ENCODE measurements around the gene UQCC5.

Gene UQCC5

GRCh38 chr3:52536369-52537164, at the start of gene UQCC5:
UQCC5 (plus strand) TSS chr3:52536605; CDS start chr3:52536756, 151 bp downstream.
- Histone ChIP-seq H3K4me1 (ENCODE audit: insufficient read depth, low read length) (peaks cover 12% of the 10 kb centered on the region), H3K36me3 (ENCODE audit: insufficient read depth, low read length) (no peaks in the 10 kb centered on the region), H3K9ac (ENCODE audit: low read depth, low read length) (peak within 1 kb of the TSS; percentile 92), H3K9me3 (ENCODE audit: control insufficient read depth, insufficient read depth, low read length) (no peaks in the 10 kb centered on the region)

DNA sequence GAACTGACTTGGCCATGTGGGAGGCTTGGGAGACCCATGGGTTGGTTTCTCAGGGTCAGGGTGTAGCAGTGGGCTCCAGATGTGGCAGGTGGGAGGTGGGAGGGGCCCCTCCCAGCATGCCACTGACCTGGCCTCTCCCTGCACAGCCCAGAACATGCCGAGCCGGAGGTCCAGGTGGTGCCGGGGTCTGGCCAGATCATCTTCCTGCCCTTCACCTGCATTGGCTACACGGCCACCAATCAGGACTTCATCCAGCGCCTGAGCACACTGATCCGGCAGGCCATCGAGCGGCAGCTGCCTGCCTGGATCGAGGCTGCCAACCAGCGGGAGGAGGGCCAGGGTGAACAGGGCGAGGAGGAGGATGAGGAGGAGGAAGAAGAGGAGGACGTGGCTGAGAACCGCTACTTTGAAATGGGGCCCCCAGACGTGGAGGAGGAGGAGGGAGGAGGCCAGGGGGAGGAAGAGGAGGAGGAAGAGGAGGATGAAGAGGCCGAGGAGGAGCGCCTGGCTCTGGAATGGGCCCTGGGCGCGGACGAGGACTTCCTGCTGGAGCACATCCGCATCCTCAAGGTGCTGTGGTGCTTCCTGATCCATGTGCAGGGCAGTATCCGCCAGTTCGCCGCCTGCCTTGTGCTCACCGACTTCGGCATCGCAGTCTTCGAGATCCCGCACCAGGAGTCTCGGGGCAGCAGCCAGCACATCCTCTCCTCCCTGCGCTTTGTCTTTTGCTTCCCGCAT, 49.2 kb upstream of the UQCC5 start:
- Histone ChIP-seq H3K9ac (ENCODE audit: low read depth, low read length) (no peak overlapping the region), H3K36me3 (ENCODE audit: insufficient read depth, low read length) (peaks cover 12% of the 10 kb centered on the region), H3K4me1 (ENCODE audit: insufficient read depth, low read length) (no peaks in the 10 kb centered on the region), H3K9me3 (ENCODE audit: control insufficient read depth, insufficient read depth, low read length) (no peaks in the 10 kb centered on the region)

DNA sequence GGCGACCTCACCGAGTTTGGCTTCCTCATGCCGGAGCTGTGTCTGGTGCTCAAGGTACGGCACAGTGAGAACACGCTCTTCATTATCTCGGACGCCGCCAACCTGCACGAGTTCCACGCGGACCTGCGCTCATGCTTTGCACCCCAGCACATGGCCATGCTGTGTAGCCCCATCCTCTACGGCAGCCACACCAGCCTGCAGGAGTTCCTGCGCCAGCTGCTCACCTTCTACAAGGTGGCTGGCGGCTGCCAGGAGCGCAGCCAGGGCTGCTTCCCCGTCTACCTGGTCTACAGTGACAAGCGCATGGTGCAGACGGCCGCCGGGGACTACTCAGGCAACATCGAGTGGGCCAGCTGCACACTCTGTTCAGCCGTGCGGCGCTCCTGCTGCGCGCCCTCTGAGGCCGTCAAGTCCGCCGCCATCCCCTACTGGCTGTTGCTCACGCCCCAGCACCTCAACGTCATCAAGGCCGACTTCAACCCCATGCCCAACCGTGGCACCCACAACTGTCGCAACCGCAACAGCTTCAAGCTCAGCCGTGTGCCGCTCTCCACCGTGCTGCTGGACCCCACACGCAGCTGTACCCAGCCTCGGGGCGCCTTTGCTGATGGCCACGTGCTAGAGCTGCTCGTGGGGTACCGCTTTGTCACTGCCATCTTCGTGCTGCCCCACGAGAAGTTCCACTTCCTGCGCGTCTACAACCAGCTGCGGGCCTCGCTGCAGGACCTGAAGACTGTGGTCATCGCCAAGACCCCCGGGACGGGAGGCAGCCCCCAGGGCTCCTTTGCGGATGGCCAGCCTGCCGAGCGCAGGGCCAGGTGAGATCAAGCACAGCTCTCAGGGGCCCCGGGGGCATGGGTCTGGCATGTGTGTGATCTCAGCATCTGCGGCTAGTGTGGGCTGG, 48.4 kb upstream of the UQCC5 start:
- Histone ChIP-seq H3K9ac (ENCODE audit: low read depth, low read length) (no peak overlapping the region), H3K9me3 (ENCODE audit: control insufficient read depth, insufficient read depth, low read length) (no peaks in the 10 kb centered on the region), H3K4me1 (ENCODE audit: insufficient read depth, low read length) (no peaks in the 10 kb centered on the region), H3K36me3 (ENCODE audit: insufficient read depth, low read length) (peaks cover 6% of the 10 kb centered on the region; the same call in 1 of the 2 replicates)

GRCh38 chr3:52488746-52489145, 47.7 kb upstream of the UQCC5 start:
- H3K9me3 ChIP-seq (ENCODE audit: control insufficient read depth, insufficient read depth, low read length) = no peaks in the 10 kb centered on the region
- H3K9ac ChIP-seq (ENCODE audit: low read depth, low read length) = no peak overlapping the region
- no peaks in the 10 kb centered on the region for H3K4me1 ChIP-seq (ENCODE audit: insufficient read depth, low read length)
- peaks cover 6% of the 10 kb centered on the region; the same call in 1 of the 2 replicates for H3K36me3 ChIP-seq (ENCODE audit: insufficient read depth, low read length)

DNA sequence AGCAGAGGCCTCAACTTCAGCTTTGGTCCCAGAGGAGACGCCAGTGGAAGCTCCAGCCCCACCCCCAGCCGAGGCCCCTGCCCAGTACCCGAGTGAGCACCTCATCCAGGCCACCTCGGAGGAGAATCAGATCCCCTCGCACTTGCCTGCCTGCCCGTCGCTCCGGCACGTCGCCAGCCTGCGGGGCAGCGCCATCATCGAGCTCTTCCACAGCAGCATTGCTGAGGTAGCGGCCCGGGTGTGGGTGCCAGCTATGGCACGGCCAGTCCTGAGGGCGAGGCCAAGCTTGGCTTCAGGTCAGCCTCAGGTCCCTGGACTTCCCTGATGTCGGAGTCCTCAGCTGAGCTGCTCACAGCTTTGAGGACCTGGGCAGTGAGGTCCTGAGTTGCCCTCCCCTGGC, 47.0 kb upstream of the UQCC5 start:
- Histone ChIP-seq H3K9me3 (ENCODE audit: control insufficient read depth, insufficient read depth, low read length) (no peaks in the 10 kb centered on the region), H3K36me3 (ENCODE audit: insufficient read depth, low read length) (0 out of 2 replicates have a peak, but pooled peaks cover 6% of the 10 kb centered on the region), H3K4me1 (ENCODE audit: insufficient read depth, low read length) (no peaks in the 10 kb centered on the region), H3K9ac (ENCODE audit: low read depth, low read length) (no peak overlapping the region)

DNA sequence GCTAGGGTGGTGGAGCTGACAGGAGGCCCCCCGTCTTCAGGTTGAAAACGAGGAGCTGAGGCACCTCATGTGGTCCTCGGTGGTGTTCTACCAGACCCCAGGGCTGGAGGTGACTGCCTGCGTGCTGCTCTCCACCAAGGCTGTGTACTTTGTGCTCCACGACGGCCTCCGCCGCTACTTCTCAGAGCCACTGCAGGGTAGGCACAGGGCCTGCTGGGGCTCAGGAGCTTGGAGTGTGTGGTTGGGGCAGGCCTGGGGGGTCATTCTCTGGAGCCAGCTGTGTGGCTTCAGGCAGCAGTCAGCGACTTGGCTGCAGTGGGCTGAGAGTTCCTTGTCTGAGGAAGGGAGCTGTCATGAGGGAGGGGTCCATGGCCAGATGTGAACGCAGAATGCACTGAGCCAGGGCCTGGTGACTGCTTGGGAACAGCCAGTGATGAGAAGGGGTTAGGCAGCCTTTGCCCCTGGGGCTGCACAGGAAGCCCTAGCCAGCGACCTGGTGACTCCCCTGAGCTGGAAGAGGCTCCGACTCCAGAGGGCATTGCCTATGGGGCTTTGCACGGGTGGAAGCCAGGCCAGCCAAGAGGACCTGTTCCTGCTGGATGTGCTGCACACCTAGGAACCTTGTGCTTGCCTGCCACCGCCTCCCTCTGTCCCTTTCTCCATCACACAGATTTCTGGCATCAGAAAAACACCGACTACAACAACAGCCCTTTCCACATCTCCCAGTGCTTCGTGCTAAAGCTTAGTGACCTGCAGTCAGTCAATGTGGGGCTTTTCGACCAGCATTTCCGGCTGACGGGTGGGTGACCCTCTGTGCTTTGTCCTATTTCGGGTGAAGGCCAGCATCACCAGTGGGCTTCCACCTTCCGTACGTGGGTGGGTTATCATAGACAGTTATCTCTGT, 46.1 kb upstream of the UQCC5 start:
- no peaks in the 10 kb centered on the region for H3K4me1 ChIP-seq (ENCODE audit: insufficient read depth, low read length)
- H3K9me3 ChIP-seq (ENCODE audit: control insufficient read depth, insufficient read depth, low read length) = no peaks in the 10 kb centered on the region
- 0 out of 2 replicates have a peak, but pooled peaks cover 6% of the 10 kb centered on the region for H3K36me3 ChIP-seq (ENCODE audit: insufficient read depth, low read length)
- no peak overlapping the region for H3K9ac ChIP-seq (ENCODE audit: low read depth, low read length)

- H3K4me1 ChIP-seq (ENCODE audit: insufficient read depth, low read length) = no peaks in the 10 kb centered on the region
- no peak overlapping the region for H3K9ac ChIP-seq (ENCODE audit: low read depth, low read length)
- H3K9me3 ChIP-seq (ENCODE audit: control insufficient read depth, insufficient read depth, low read length) = no peaks in the 10 kb centered on the region
- H3K36me3 ChIP-seq (ENCODE audit: insufficient read depth, low read length) = 0 out of 2 replicates have a peak, but pooled peaks cover 6% of the 10 kb centered on the region
Measured at GRCh38 chr3:52490939-52491526, 45.4 kb upstream of the UQCC5 start.

- 0 out of 2 replicates have a peak, but pooled peaks cover 6% of the 10 kb centered on the region for H3K36me3 ChIP-seq (ENCODE audit: insufficient read depth, low read length)
- no peaks in the 10 kb centered on the region for H3K4me1 ChIP-seq (ENCODE audit: insufficient read depth, low read length)
Measured at GRCh38 chr3:52492059-52492458, 44.3 kb upstream of the UQCC5 start.

DNA sequence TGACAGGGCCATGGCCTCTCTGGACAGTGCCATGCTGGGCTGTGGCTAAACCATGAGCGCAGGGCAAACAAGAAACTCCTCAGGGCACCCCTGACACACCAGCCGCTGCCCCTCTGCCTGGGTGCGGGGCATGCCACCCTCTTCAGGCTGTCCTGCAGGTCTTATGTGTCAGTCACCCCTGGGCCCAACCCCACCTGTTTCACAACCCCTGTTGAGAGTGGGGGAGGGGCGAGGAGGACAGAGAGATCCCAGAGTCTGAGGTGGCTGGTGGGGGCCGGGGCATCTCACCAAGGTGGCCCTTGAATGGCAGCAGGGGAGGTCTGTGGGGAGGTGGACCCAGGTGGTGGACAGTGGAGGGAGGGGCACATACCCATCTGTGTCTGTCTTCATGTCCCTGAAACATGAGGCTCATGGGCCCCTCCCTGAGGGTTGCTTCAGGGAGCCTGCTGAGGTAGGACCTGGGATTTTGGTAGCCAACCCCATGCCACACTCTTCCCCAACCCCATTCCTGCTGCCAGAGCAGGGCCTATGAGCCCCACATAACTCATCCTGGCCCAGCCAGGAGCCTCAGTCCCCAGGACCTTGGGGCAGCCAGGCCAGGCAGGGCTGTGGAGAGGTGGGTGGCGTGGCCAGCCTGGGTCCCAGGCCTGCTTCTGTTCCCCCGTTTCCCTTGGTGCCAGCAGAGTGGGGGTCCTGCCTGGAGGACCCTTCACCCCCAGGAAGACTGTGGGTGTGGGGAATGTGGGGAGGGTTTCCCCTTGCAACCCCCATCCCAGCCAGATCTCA, 43.0 kb upstream of the UQCC5 start:
- H3K4me1 ChIP-seq (ENCODE audit: insufficient read depth, low read length) = no peaks in the 10 kb centered on the region
- H3K9ac ChIP-seq (ENCODE audit: low read depth, low read length) = no peak overlapping the region
- no peaks in the 10 kb centered on the region; the same call in 1 of the 2 replicates for H3K9me3 ChIP-seq (ENCODE audit: control insufficient read depth, insufficient read depth, low read length)
- 0 out of 2 replicates have a peak, but pooled peaks cover 6% of the 10 kb centered on the region for H3K36me3 ChIP-seq (ENCODE audit: insufficient read depth, low read length)

More at GRCh38 chr3:52492059-52492458, 44.3 kb upstream of the UQCC5 start:
- Histone ChIP-seq H3K9ac (ENCODE audit: low read depth, low read length) (no peak overlapping the region), H3K9me3 (ENCODE audit: control insufficient read depth, insufficient read depth, low read length) (no peaks in the 10 kb centered on the region)

DNA sequence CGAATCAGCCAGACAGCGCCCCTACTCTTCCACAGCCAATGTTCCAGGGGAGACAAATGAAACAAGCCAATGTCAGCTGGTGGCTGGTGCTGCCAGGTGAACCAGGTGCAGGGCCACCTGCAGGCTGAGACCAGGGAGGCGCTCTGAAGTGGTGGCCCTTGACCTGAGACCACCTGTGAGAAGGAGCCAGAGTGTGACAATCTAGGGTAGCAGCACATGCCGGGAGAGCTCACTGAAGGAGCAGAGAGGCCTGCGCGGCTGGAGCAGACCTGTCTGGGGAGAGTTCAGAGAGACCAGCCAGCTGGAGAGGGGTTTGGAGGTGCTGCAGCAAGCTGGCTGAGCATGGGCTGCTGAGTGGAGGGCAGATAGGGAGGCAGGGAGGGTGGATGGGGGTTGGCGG, 42.0 kb upstream of the UQCC5 start:
- no peaks in the 10 kb centered on the region for H3K4me1 ChIP-seq (ENCODE audit: insufficient read depth, low read length)
- no peaks in the 10 kb centered on the region; the same call in 1 of the 2 replicates for H3K9me3 ChIP-seq (ENCODE audit: control insufficient read depth, insufficient read depth, low read length)
- no peak overlapping the region for H3K9ac ChIP-seq (ENCODE audit: low read depth, low read length)
- 0 out of 2 replicates have a peak, but pooled peaks cover 6% of the 10 kb centered on the region for H3K36me3 ChIP-seq (ENCODE audit: insufficient read depth, low read length)

GRCh38 chr3:52494886-52495495, 41.4 kb upstream of the UQCC5 start, which contains the start of gene STAB1:
STAB1 (plus strand) TSS chr3:52495338; CDS start chr3:52495414, 76 bp downstream.
- H3K9me3 ChIP-seq (ENCODE audit: control insufficient read depth, insufficient read depth, low read length) = no peaks in the 10 kb centered on the region; the same call in 1 of the 2 replicates
- H3K36me3 ChIP-seq (ENCODE audit: insufficient read depth, low read length) = 0 out of 2 replicates have a peak, but pooled peaks cover 6% of the 10 kb centered on the region
- no peak within 1 kb of the TSS for H3K9ac ChIP-seq (ENCODE audit: low read depth, low read length)
- H3K4me1 ChIP-seq (ENCODE audit: insufficient read depth, low read length) = no peaks in the 10 kb centered on the region

All from ES-I3 (cell line).